Common myeloid progenitor, CD34-positive (primary cell): ENCODE data around the gene UHMK1.

Experiments
- CTCF ChIA-PET: fragments of 350-600 bp; sonication (Branson Sonifier 250); formaldehyde crosslinking; loops from one replicate; lab custom pipeline; 2021; ENCODE audit warnings: antibody characterized with exemption; lab: Charles Lee
- POLR2A ChIA-PET: fragments of 350-600 bp; sonication (Branson Sonifier 250); formaldehyde crosslinking; loops from one replicate; lab custom pipeline; 2021; ENCODE audit warnings: antibody characterized with exemption; lab: Charles Lee
- DNase-seq, 3 donors: peaks; one replicate each; pipeline versions ENCODE4 v3.0.0 to v3.0.0-alpha.2; 2013
- H3K27ac ChIP-seq, 2 experiments: 1 replicate in 1 of 2; 2 replicates in 1 of 2; pipeline ENCODE4 v1.7.0; 2013; ENCODE audit warnings: inconsistent platforms in 2 of 2, low read length in 2 of 2, mild to moderate bottlenecking in 2 of 2, low read depth in 1 of 2, moderate library complexity in 1 of 2; ENCODE audit not compliant: severe bottlenecking in 2 of 2, insufficient read depth in 1 of 2, poor library complexity in 1 of 2
- H3K27me3 ChIP-seq, 5 experiments: replicated peaks in 2 of 5; 1 replicate in 3 of 5; 2 replicates in 2 of 5; pipeline versions ENCODE4 v1.6.1 to v1.7.0; 2013; ENCODE audit warnings: low read length in 4 of 5, mild to moderate bottlenecking in 2 of 5, moderate library complexity in 2 of 5, inconsistent platforms in 1 of 5; ENCODE audit not compliant: insufficient read depth in 5 of 5, control insufficient read depth in 4 of 5
- H3K36me3 ChIP-seq, 4 experiments: 1 replicate in 2 of 4; 2 replicates in 2 of 4; pipeline versions ENCODE4 v1.6.1 to v1.7.0; 2013; ENCODE audit warnings: low read length in 3 of 4, control low read depth in 1 of 4, mild to moderate bottlenecking in 1 of 4; ENCODE audit not compliant: control insufficient read depth in 4 of 4, insufficient read depth in 4 of 4
- H3K4me1 ChIP-seq, 4 experiments: 1 replicate in 3 of 4; 2 replicates in 1 of 4; pipeline versions ENCODE4 v1.6.1 to v1.7.1; 2013; ENCODE audit warnings: low read length in 3 of 4, mild to moderate bottlenecking in 3 of 4, control low read depth in 1 of 4, inconsistent platforms in 1 of 4, moderate library complexity in 1 of 4; ENCODE audit not compliant: control insufficient read depth in 4 of 4, insufficient read depth in 4 of 4; ENCODE audit errors: control extremely low read depth in 1 of 4
- H3K4me3 ChIP-seq, 7 experiments: 1 replicate in 4 of 7; 2 replicates in 3 of 7; pipeline versions ENCODE4 v1.5.1 to v1.7.0; 2013; ENCODE audit warnings: mild to moderate bottlenecking in 7 of 7, low read length in 6 of 7, moderate library complexity in 6 of 7, inconsistent platforms in 2 of 7, low read depth in 2 of 7, control low read depth in 1 of 7; ENCODE audit not compliant: insufficient read depth in 4 of 7, control insufficient read depth in 1 of 7; ENCODE audit errors: extremely low read depth in 1 of 7
- H3K9me3 ChIP-seq, 5 experiments: 1 replicate in 4 of 5; 2 replicates in 1 of 5; pipeline versions ENCODE4 v1.6.1 to v1.7.1; 2013; ENCODE audit warnings: low read length in 4 of 5, mild to moderate bottlenecking in 2 of 5, inconsistent platforms in 1 of 5, low read depth in 1 of 5, moderate library complexity in 1 of 5; ENCODE audit not compliant: control insufficient read depth in 4 of 5, insufficient read depth in 2 of 5; ENCODE audit errors: control extremely low read depth in 1 of 5
- WGBS: methylation state at CpG from one replicate; pipeline ENCODE4 v1.1.5; 2013; ENCODE audit not compliant: insufficient coverage; 5-methylcytosine and 5-hydroxymethylcytosine counted together

UHMK1 gene

DNA sequence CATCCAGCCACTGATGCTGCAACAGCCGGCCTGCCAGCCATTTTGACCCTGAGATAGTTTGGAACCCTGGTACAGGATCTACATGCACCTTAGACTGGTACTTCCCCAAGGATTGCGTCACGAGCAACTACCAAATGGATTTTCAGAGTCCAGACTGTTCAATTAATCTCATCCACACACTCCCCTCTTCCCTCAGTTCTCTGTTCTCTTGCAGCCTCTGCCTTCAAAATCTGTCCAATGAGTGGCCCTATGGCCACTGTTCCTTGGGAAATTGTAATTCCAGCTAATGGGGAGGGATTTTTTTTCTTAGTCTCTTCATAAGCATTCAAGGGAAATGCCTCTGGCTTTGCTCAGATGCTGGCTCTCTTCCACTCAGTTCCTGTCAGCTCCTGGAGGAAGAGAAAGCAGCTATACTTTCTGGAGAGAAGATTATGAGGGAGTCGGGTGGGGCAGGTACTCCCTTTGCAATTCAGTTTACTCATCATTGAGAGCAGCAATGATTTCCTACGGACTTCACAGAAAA is 44.1 kb downstream of the UHMK1 start:
- Histone ChIP-seq H3K27ac (no peak overlapping the region), H3K27me3 (no peaks in the 10 kb centered on the region), H3K9me3 (peaks cover 0 to 17% (median 5%) of the 10 kb centered on the region in 5 experiments), H3K4me3 (no peak overlapping the region), H3K36me3 (no peaks in the 10 kb centered on the region), H3K4me1 (no peaks in the 10 kb centered on the region)
- ChIA-PET CTCF (no interaction called here), POLR2A (no interaction called here)
- 76% methylated on average over 4 of the region's 5 CpGs for WGBS
- DNase-seq = no peak

DNA sequence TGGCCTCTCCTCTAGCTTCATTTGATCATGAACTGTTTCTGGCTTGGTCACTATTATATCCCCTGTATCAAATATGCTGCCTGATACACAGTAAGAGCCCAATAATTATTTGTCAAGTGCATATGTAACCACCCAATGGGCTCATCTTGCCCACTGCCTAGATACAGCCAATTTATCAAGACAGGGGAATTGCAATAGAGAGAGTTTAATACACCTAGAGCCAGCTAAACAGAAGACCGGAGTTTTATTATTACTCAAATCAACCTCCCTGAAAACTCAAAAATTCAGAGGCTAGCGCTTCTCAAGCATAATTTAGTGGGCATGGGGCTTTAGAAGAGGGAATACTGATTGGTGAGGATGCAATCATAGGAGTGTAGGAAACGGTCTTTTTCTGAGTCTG is 45.6 kb downstream of the UHMK1 start:
- no peaks in the 10 kb centered on the region for H3K4me1 ChIP-seq
- DNase-seq = no peak

DNA sequence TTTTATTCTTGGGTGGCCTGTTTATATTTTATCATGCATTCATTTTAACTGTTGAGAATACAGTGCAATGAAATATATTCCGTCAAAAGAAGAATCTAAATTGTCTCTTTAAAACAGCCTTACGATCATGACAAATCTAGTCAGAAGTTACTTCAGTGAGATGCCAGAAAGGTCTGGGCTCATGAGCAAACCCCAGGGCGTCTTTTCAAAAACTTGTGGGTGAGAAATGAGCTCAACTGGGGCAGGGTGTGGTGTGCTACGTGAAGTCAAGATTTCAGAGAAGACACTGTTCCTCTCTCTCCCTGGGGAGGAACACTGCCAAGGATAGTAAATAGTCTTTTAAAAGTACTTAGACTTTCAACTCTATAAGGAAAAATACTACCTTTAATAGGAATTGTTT is 50.6 kb downstream of the UHMK1 start:
- 100% methylated on average over 1 of the region's 4 CpGs for WGBS
- Histone ChIP-seq H3K9me3 (peaks cover 0 to 5% (median 4%) of the 10 kb centered on the region in 5 experiments), H3K36me3 (no peaks in the 10 kb centered on the region), H3K4me3 (no peak overlapping the region), H3K27me3 (no peaks in the 10 kb centered on the region), H3K4me1 (no peaks in the 10 kb centered on the region), H3K27ac (no peak overlapping the region)
- no peak for DNase-seq
- ChIA-PET POLR2A (no interaction called here), CTCF (no interaction called here)

More for the DNA sequence above, 45.6 kb downstream of the UHMK1 start:
- Histone ChIP-seq H3K27ac (no peak overlapping the region), H3K9me3 (peaks cover 0 to 17% (median 5%) of the 10 kb centered on the region in 5 experiments), H3K36me3 (no peaks in the 10 kb centered on the region), H3K27me3 (no peaks in the 10 kb centered on the region), H3K4me3 (no peak overlapping the region)
- WGBS = 100% methylated on average over 1 of the region's 3 CpGs
- ChIA-PET POLR2A (no interaction called here), CTCF (no interaction called here)

DNA sequence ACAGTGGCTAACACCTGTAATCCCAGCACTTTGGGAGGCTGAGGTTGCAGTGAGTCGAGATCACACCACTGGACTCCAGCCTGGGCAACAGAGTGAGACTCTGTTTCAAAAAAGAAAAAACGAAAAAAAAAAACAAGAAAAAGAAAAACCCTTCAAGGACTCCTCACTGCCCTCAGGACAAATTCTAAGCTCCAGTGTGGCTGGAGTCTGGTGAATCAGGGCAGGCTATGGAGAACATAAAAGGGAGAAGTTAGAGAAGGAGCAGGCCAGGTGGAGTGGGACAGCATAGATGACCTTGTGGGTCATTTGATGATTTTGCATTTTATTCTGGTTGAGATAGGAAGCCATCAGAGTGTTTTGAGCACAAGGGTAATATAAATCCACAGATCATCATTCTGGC is 51.4 kb downstream of the UHMK1 start:
- POLR2A ChIA-PET = no interaction called here
- CTCF ChIA-PET = no interaction called here
- Histone ChIP-seq H3K36me3 (no peaks in the 10 kb centered on the region), H3K9me3 (peaks cover 0 to 4% (median 0%) of the 10 kb centered on the region in 5 experiments), H3K27me3 (no peaks in the 10 kb centered on the region), H3K4me3 (no peak overlapping the region), H3K4me1 (no peaks in the 10 kb centered on the region), H3K27ac (no peak overlapping the region)
- WGBS = 100% methylated on average over 1 of the region's 2 CpGs
- no peak for DNase-seq

DNA sequence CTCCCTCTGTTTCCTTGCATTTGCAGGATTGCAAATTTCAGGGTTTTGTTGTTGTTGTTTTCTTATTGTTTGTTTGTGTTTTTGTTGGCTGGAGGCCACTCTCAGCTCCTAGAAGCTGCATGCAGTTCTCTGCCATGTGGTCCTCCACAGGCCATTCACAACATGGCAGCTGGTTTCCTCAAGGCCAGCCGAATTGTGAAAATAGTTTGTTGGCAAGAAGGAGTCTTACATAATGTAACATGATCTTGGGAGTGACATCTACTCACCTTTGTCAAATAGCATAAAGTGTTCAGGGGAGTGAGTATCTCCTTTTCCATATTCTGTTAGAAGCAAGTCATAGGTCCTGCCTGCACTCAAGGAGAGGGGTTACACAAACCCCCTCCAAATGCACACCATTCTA is 53.3 kb downstream of the UHMK1 start:
- no peaks in the 10 kb centered on the region for H3K27me3 ChIP-seq
- H3K4me3 ChIP-seq = no peak overlapping the region
- no peak overlapping the region for H3K27ac ChIP-seq
- H3K9me3 ChIP-seq = no peaks in the 10 kb centered on the region
- no CpG with 5 or more reads among the region's 1 CpG for WGBS
- ChIA-PET CTCF (no interaction called here), POLR2A (no interaction called here)
- no peaks in the 10 kb centered on the region for H3K4me1 ChIP-seq
- H3K36me3 ChIP-seq = no peaks in the 10 kb centered on the region
- DNase-seq = no peak

DNA sequence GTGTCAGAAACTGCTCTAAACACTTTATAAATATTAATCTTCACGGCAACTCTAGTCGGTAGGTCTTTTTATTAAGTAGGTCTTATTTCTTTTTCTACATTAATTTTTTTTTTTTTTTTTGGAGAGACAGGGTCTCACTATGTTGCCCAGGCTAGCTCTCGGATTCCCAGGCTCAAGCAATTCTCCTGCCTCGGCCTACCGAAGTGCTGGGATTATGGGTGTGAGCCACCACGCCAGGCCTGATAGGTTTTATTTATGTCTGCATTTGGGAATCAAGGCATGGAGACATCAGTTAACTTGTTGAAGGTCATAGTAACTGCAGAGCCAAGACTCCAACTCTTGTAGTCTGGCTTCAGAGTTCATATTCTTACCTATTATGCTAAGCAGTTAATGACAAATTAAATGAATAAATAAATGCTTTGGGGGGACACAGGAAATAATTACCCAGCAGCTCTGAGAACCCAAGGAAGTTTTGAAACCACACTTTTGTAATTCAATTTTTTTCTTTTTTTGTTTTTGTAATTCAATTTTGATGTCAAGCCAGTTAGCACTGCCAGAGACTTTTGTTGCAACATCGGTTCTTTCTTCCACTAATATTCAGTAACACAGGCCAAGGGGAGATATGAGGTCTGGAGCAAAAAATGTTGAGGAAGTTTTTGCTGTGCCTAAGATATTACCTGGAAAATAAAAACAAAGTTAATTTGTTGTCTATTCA is 54.5 kb downstream of the UHMK1 start:
- Histone ChIP-seq H3K36me3 (no peaks in the 10 kb centered on the region), H3K4me3 (no peak overlapping the region), H3K27me3 (no peaks in the 10 kb centered on the region), H3K9me3 (no peaks in the 10 kb centered on the region), H3K27ac (no peak overlapping the region), H3K4me1 (no peaks in the 10 kb centered on the region)
- DNase-seq = no peak
- WGBS = 100% methylated on average over 1 of the region's 7 CpGs
- POLR2A ChIA-PET = no interaction called here
- CTCF ChIA-PET = interaction anchor here (0.7 kb wide), 1 partner anchor 20 kb away, joined by 3 read pairs; no protein-coding TSS in a partner anchor

DNA sequence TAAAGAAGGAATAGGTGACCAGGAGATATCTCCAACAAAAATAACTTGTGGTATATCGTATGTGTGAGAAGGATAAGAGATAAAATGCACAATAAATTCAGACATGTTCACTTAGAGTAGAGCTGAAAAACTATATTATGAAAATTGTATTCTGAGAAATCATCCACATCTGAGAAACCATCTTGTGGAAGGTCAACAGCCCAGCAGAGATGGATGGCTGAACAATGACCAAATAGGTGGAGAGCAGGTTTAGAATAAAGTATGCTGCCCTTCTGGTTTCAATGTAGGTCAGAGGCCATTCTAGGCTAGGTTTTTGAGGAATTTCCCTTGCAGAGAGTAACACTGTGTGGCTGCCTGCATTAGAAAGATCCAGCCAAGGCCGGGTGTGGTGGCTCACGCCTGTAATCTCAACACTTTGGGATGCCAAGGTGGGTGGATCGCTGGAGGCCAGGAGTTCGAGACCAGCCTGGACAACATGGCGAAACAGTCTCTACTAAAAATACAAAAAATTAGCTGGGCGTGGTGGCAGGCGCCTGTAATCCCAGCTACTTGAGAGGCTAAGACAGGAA is 55.1 kb downstream of the UHMK1 start:
- Histone ChIP-seq H3K27me3 (no peaks in the 10 kb centered on the region), H3K36me3 (no peaks in the 10 kb centered on the region), H3K4me1 (no peaks in the 10 kb centered on the region), H3K9me3 (no peaks in the 10 kb centered on the region), H3K27ac (no peak overlapping the region), H3K4me3 (no peak overlapping the region)
- ChIA-PET POLR2A (no interaction called here), CTCF (interaction anchor here (0.6 kb wide), 1 partner anchor 53 kb away, joined by 3 read pairs; no protein-coding TSS in a partner anchor)
- DNase-seq = no peak
- WGBS = 100% methylated on average over 4 of the region's 8 CpGs
